ENCODE results near the gene FUCA1. TPM values are rescaled to one million over a fixed set of nuclear protein-coding genes. Genes with fewer than 3 reads are reported as not detected.
"Not testable (repeated sequence)": the region's sequence is repeated elsewhere in the genome, so short reads cannot be mapped to it uniquely, and the experiment has no call there.

The FUCA1 gene
- total RNA-seq, 1 donor from 2014 or later: 72.3 TPM

- DNase-seq (ENCODE audit: low spot score): no peak
These were observed 27.9 kb upstream of the FUCA1 start for GRCh38 chr1:23895993-23896392.

DNA sequence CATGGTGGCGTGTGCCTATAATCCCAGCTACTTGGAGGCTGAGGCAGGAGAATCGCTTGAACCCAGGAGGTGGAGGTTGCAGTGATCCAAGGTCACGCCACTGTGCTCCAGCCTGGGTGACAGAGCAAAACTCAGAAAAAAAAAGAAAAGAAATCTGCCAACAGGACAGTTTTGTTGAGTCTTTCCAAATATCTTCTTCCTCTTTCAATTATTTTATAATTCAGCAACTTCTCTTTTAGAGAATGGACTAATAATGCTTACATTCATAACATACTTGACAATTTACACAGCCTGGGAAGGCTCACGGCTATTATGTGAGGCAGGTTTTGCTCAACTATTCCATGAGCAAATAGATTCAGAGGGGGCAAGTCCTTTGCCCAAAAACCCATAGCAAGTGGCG is 27.0 kb upstream of the FUCA1 start:
- DNase-seq (ENCODE audit: low spot score): no peak

DNA sequence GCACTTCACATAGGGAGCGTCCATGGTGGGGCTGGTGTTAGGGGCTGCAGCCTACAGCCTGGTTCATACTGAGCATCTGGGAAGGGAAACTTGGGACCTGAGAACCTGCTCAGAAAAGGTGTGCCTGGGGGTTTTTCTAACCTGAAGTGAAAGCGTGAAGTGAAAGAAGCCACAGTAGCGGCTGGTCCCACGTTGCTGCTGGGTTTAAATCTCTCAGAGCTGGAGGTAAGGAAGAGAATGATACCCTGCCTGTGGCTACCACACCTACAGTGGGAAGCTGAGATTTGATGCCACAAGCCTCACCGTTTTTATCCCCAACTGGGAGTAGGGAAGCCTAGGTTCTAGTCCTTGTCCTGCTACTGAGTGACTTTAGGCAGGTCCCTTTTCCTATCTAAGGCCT is 21.0 kb upstream of the FUCA1 start:
- no peak for DNase-seq (ENCODE audit: low spot score)

- DNase-seq (ENCODE audit: low spot score): no peak
These were observed 17.1 kb upstream of the FUCA1 start for GRCh38 chr1:23885222-23885621.

- no peak for DNase-seq (ENCODE audit: low spot score)
These were observed 14.7 kb upstream of the FUCA1 start for GRCh38 chr1:23882746-23883145.

DNA sequence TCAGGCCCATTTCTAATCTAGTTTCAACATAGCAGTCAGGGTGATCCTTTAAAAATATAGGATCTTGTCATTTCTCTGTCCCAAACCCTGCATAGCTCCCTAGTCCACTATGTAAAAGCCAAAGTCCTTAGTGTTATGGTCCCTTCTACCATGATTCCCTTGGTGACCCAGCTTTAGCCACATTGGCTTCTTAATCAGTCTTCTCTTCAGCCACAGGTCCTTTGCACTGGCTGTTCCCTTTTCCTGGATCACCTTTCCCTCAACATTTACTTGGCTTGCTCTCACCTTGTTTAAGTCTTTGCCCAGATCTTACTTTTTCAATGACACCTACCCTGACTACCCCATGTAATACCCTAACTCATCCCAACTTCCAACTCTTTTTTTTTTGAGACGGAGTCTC is 11.7 kb upstream of the FUCA1 start:
- no peak for DNase-seq (ENCODE audit: low spot score)

DNA sequence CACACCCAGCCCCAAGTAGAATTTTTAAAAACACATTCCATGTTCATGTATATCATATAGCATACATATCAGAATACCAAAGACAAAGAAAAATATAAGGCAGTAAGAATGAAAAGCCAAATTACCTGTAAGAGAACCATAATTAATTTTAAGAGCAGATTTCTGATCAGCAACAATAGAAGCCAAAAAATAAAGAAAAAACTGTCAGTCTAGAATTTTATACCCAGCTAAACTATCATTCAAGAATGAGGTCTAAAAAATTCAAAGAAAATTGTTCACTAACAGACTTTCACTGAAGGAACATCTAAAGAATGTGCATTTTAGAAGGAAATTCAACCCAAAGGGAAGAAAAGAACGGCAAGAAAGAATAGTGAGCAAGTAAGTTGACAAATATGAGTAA is 10.6 kb upstream of the FUCA1 start:
- DNase-seq (ENCODE audit: low spot score): no peak

DNA sequence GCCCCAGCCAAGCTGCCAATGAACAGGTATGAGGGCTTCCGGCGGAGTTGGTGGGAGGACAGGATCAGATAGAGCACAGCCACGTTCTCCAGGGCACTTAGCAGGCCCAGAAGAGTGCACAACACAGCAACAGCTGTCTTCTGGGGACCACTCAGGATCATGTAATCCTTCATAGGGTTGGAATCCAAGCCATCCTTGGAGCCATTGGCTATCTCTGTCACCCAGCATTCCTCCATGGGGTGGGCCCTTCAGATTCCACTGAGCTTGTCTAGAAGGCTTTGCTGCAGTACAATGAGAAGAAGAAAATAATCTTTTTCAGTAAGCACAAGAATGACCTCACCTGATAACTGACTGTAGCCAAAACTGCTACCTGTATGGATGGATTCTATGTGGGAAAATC is 7.3 kb upstream of the FUCA1 start:
- DNase-seq (ENCODE audit: low spot score): no peak

GRCh38 chr1:23872421-23872820 is 4.3 kb upstream of the FUCA1 start:
- DNase-seq (ENCODE audit: low spot score): no peak

DNA sequence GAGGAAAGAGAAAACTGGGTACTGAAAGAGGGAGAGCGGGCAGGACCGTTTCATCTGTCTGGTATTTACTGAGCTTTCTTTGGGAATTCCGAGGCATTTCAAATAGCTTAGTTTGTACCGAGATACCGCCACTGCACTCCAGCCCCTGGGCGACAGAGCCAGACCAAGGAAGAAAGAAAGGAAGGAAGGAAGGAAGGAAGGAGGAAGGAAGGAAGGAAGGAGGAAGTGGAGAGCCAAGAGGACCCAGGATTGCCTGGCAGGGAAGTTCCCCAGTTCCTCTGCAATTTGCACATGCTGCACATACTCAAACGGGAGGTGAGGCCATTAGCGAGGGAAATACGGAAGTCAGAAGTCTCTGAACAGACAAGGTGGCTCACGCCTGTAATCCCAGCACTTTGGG is 961 bp upstream of the FUCA1 start:
- DNase-seq (ENCODE audit: low spot score): no peak

- no peak for DNase-seq (ENCODE audit: low spot score)
These were observed 497 bp upstream of the FUCA1 start for GRCh38 chr1:23868557-23869016.

- no peak for DNase-seq (ENCODE audit: low spot score)
These were observed 572 bp downstream of the FUCA1 start for GRCh38 chr1:23867542-23867894.

- DNase-seq (ENCODE audit: low spot score): peak; percentile 76
These were observed 2.6 kb downstream of the FUCA1 start for GRCh38 chr1:23865543-23865930.

- DNase-seq (ENCODE audit: low spot score): no peak
These were observed 3.1 kb downstream of the FUCA1 start for GRCh38 chr1:23864801-23865542.

DNA sequence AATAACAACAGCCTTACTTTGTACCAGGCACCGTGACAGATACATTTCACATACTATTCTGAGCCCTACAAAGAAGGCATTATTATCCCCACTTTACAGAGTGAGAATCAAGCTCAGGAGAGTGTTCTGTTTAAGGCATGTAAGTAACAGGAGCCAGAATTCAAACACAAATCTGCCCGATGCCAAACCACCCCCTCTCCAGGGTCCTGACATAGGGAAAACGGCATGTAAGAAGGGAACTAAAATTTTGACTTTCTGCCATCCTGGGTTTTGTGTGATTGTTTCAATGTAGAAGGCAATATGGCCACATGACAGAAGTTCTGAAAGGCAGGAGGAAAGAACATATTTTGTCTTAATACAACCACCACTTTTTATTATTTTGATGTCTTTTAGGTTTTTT is 5.5 kb downstream of the FUCA1 start:
- no peak for DNase-seq (ENCODE audit: low spot score)

- DNase-seq (ENCODE audit: low spot score): no peak
These were observed 13.5 kb downstream of the FUCA1 start for GRCh38 chr1:23854568-23854967.

- DNase-seq (ENCODE audit: low spot score): not testable (repeated sequence)
These were observed 15.0 kb downstream of the FUCA1 start for GRCh38 chr1:23853124-23853523.

GRCh38 chr1:23851406-23851805 is 16.7 kb downstream of the FUCA1 start:
- not testable (repeated sequence) for DNase-seq (ENCODE audit: low spot score)

GRCh38 chr1:23848673-23849616 is 19.1 kb downstream of the FUCA1 start:
- DNase-seq (ENCODE audit: low spot score): no peak

DNA sequence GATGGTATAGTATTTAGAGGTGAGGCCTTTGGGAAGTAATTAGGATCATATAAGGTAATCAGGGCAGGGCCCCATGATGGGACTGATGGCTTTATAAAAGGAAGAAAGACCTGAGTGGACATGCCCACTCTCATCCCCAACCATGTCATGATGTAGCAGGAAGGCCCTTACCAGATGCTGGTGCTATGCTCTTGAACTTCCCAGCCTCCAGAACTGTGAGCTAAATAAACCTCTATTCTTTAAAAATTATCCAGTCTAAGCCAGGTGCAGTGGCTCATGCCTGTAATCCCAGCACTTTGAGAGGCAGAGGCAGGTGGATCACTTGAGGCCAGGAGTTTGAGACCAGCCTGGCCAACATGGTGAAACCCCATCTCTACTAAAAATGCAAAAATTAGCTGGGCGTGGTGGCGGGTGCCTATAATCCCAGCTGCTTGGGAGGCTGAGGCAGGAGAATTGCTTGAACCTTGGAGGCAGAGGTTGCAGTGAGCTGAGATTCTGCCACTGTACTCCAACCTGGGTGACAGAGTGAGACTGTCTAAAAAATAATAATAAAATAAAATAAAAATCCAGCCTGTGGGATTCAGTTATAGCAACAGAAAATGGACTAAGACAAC is 20.5 kb downstream of the FUCA1 start:
- DNase-seq (ENCODE audit: low spot score): not testable (repeated sequence)

DNA sequence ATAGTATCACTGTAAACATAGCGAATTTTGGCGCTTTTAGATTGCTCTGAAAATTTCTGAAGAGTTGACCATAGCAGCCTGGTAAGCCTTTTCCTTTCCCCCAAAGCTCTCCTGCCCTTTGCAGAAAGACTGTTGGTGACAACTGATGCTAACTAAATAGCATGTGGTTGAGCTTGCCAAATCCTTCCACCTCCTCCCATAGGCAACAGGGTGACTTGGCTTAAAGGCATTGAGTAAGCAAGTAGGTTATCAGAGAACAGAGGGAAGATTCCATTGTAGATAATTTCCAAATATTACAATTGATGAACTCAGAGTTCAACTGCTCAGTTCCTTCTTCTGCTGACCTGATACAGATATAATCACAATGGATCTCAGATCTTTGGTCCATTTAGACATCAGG is 22.9 kb downstream of the FUCA1 start:
- no peak for DNase-seq (ENCODE audit: low spot score)

- no peak for DNase-seq (ENCODE audit: low spot score)
These were observed 24.4 kb downstream of the FUCA1 start for GRCh38 chr1:23843644-23844043.

Measured in ureter (tissue), 1 donor.